ENCODE data around the gene KRTAP5-11. TPM values are rescaled to one million over a fixed set of nuclear protein-coding genes. Genes with fewer than 3 reads are reported as not detected.
A peak's percentile ranks its signal among the peaks of the same experiment; 100 is the strongest.

Gene KRTAP5-11
- total RNA-seq, 1 donor from 2014 or later = not detected

- no peak for DNase-seq (ENCODE audit: low read depth)
- TF ChIP-seq CTCF (conservative IDR thresholded peaks at IDR 0.05; ENCODE audit: low read depth, low read length) = no peak
- H3K4me3 ChIP-seq (ENCODE audit: low read depth, low read length) = no peak overlapping the region
These were observed 16.5 kb downstream of the KRTAP5-11 start for GRCh38 chr11:71566081-71566620.

- H3K4me3 ChIP-seq (ENCODE audit: low read depth, low read length) = no peak within 1 kb of the TSS
- TF ChIP-seq CTCF (conservative IDR thresholded peaks at IDR 0.05; ENCODE audit: low read depth, low read length) = no peak
- DNase-seq (ENCODE audit: low read depth) = no peak
These were observed 17.4 kb downstream of the KRTAP5-11 start, which contains the start of gene KRTAP5-10 for GRCh38 chr11:71565263-71565662. TSS of gene KRTAP5-10 (plus strand) at chr11:71565563. CDS start at chr11:71565588, 25 bp downstream.

- no peak for TF ChIP-seq CTCF (conservative IDR thresholded peaks at IDR 0.05; ENCODE audit: low read depth, low read length)
- DNase-seq (ENCODE audit: low read depth) = no peak
- H3K4me3 ChIP-seq (ENCODE audit: low read depth, low read length) = no peak overlapping the region
These were observed 18.2 kb downstream of the KRTAP5-11 start for GRCh38 chr11:71564430-71564829.

- H3K4me3 ChIP-seq (ENCODE audit: low read depth, low read length) = no peak overlapping the region
- DNase-seq (ENCODE audit: low read depth) = peak; percentile 15
- TF ChIP-seq CTCF (conservative IDR thresholded peaks at IDR 0.05; ENCODE audit: low read depth, low read length) = peak; percentile 59
These were observed 19.3 kb downstream of the KRTAP5-11 start for GRCh38 chr11:71563406-71563805.

GRCh38 chr11:71562120-71562519 is 20.6 kb downstream of the KRTAP5-11 start:
- H3K4me3 ChIP-seq (ENCODE audit: low read depth, low read length) = no peak overlapping the region
- TF ChIP-seq CTCF (conservative IDR thresholded peaks at IDR 0.05; ENCODE audit: low read depth, low read length) = no peak
- no peak for DNase-seq (ENCODE audit: low read depth)

GRCh38 chr11:71558996-71559395 is 23.7 kb downstream of the KRTAP5-11 start:
- TF ChIP-seq CTCF (conservative IDR thresholded peaks at IDR 0.05; ENCODE audit: low read depth, low read length) = no peak
- no peak for DNase-seq (ENCODE audit: low read depth)
- no peak overlapping the region for H3K4me3 ChIP-seq (ENCODE audit: low read depth, low read length)

- DNase-seq (ENCODE audit: low read depth) = no peak
- no peak overlapping the region for H3K4me3 ChIP-seq (ENCODE audit: low read depth, low read length)
- no peak for TF ChIP-seq CTCF (conservative IDR thresholded peaks at IDR 0.05; ENCODE audit: low read depth, low read length)
These were observed 25.4 kb downstream of the KRTAP5-11 start for GRCh38 chr11:71557257-71557656.
